SK-MEL-5 (cell line): ENCODE data around the gene SH3BP4. TPM values are rescaled to one million over a fixed set of nuclear protein-coding genes. Genes with fewer than 3 reads are reported as not detected.

ENCODE experiments used
- DNase-seq: peaks from one replicate; pipeline ENCODE4 v3.0.0-alpha.2; 2016; ENCODE audit warnings: low read depth, low spot score
- in situ Hi-C: cut with HindIII; loops from 2 replicates; pipeline ENCODE4 v1.10.0; 2016; ENCODE audit warnings: low sequenced_read_pairs, high pct_unique_total_duplicates, low pct_unique_long_range_greater_than_20kb
- total RNA-seq: library from RNA; depleted of rRNA; stranded (reverse); fragments of >200 nt; shearing (Covaris generic); gene quantifications from 2 replicates; pipeline ENCODE4 v1.2.3, GENCODE V29; 2014

SH3BP4 gene
- total RNA-seq, 1 experiment from 2014 or later = 116 TPM

- no peak for DNase-seq
- in situ Hi-C loops = no loop called here
Observed at GRCh38 chr2:235037604-235038166, 85.9 kb downstream of the SH3BP4 start.

- no peak for DNase-seq
- in situ Hi-C loops = no loop called here
Observed at GRCh38 chr2:235041221-235041917, 89.6 kb downstream of the SH3BP4 start.

- in situ Hi-C loops = no loop called here
- no peak for DNase-seq
Observed at GRCh38 chr2:235041918-235042575, 90.2 kb downstream of the SH3BP4 start.

DNA sequence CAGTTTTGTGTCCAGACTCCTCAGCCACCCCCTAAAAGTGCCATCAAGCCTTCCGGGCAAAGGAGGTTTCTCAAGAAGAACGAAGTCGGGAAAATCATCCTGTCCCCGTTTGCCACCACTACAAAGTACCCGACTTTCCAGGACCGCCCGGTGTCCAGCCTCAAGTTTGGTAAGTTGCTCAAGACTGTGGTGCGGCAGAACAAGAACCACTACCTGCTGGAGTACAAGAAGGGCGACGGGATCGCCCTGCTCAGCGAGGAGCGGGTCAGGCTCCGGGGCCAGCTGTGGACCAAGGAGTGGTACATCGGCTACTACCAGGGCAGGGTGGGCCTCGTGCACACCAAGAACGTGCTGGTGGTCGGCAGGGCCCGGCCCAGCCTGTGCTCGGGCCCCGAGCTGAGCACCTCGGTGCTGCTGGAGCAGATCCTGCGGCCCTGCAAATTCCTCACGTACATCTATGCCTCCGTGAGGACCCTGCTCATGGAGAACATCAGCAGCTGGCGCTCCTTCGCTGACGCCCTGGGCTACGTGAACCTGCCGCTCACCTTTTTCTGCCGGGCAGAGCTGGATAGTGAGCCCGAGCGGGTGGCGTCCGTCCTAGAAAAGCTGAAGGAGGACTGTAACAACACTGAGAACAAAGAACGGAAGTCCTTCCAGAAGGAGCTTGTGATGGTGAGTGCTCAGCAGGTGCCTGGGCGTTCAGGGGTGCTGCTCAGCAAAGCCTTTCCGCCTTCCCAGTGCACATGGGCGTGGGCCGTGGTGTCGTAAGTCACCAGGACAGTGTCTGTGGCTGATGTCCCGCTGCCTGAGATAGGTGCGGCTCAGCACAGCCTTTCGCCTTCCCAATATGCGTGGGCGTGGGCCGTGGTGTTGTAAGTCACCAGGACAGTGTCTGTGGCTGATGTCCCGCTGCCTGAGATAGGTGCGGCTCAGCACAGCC is 91.0 kb downstream of the SH3BP4 start:
- no peak for DNase-seq
- in situ Hi-C loops = no loop called here

- no peak for DNase-seq
- in situ Hi-C loops = no loop called here
Observed at GRCh38 chr2:235043762-235044500, 92.1 kb downstream of the SH3BP4 start.

GRCh38 chr2:235044501-235045271 is 92.9 kb downstream of the SH3BP4 start:
- in situ Hi-C loops = no loop called here
- DNase-seq = no peak

DNA sequence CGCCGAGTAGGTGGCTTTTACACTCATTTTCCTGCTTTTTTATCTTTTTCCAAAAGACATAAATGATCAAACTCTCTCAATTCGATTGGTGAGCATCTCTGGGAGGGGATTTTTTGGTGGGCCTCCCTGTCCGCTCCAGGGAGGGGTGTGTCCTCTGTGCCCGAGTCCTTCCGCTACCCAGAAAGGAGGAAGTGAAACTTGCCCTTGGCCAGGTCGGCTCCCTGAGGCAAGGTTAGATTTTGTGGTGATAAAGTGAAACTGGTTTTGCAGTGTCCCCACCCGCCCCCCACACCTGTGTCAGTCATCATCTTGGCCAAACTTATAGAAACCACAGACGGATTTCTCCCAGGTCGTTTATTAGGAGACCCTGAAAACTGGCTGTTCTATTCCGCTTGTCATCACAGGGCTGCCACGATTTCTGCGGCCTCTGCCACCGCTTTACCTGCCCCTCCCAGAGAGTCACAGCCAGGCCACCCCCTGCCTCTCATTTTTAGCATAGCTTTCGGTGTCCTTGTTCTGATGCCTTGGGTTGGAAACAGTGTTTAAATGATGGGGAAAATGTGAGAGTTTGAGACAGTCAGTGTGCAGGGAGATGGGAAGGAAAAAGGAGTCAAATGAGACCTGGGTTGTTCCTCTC is 93.6 kb downstream of the SH3BP4 start:
- DNase-seq = no peak
- in situ Hi-C loops = no loop called here

- in situ Hi-C loops = no loop called here
Observed at GRCh38 chr2:235045973-235046343, 94.1 kb downstream of the SH3BP4 start.

DNA sequence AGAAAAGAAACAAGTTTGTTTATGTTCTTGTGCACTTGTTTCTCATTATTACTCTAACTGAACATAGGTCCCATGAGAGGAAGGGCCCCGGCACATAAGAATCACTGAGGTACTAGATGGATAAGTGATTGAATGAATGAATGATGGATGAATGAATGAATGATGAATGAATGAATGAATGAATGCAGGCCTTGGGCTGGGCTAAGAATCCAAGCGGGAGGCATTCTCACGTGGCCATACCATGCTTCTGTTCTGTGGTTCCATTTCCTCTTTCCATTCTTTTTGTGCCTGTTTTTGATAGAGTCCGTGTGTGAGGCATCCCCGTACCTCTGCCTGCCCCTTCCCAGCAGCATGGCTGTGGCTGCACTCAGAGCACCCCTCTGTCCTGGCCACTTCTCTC is 94.8 kb downstream of the SH3BP4 start:
- DNase-seq = no peak
- in situ Hi-C loops = no loop called here

More at GRCh38 chr2:235045973-235046343, 94.1 kb downstream of the SH3BP4 start:
- no peak for DNase-seq

DNA sequence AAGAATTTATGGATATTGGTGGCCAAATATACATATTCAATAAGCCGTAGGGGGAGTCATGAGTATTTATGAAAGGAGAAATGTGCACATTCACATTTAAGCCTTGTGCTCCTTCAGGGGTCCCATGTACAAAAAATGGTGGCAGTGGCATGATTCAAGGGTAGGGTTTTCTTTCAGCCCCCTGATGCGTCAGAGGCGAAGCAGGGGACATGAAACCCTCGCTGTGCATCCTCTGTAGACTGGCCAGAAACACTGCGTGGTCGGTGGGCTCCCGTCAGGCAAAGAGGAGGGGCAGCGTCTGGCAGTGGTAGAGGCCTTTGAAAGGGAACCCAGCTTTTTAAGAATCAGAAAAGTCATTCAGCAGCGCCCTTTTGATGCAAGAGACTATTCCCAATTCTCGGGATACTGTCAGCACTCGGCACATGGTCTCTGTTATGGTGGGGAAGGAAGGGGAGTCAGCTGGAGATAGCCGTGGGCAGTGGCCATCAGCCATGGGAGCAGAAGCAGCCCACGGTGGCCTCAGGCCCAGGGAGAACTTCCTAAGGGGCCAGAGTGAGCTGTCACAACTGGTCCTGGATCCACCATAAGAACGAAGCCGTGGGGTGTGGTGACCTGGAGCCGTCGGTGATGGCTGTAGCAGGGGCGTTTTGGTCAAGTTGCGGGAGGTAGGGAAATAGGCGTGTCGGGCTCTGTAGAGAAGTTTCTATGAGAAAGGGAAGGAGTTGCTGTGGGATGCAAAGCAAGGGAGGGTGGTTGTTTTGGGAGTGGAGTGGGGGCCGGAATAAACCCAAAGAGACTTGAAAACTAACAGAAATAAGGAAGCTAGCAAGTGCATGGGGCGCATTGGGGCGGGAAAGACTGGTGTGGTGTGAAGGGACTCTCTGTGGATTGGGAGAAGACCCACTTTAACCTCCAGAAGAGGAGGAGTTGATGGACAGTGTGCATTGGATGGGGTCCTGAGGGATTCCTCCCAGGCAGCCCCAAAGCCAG is 95.6 kb downstream of the SH3BP4 start:
- in situ Hi-C loops = no loop called here
- DNase-seq = no peak

DNA sequence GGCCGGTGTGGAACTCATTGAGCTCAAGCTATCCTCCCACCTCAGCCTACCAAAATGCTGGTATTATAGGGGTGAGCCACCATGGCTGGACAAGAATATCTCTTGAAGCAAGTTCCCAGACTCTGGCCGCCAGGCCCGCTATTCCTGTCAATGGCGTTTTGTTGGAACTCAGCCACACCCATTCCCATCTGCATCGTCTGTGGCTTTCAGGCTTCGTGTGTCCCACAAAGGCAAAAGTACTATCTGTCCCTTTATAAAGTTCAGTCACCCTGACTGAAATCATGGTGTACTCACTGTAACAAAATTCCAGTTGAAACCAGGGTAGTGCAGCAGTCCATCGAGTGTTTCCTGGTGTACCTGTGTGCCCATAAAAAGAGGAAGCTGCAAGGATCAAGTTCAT is 96.7 kb downstream of the SH3BP4 start:
- DNase-seq = peak; percentile 34
- in situ Hi-C loops = no loop called here

GRCh38 chr2:235049069-235049468 is 97.3 kb downstream of the SH3BP4 start:
- in situ Hi-C loops = no loop called here
- DNase-seq = no peak

- in situ Hi-C loops = no loop called here
Observed at GRCh38 chr2:235049719-235050118, 97.9 kb downstream of the SH3BP4 start.

DNA sequence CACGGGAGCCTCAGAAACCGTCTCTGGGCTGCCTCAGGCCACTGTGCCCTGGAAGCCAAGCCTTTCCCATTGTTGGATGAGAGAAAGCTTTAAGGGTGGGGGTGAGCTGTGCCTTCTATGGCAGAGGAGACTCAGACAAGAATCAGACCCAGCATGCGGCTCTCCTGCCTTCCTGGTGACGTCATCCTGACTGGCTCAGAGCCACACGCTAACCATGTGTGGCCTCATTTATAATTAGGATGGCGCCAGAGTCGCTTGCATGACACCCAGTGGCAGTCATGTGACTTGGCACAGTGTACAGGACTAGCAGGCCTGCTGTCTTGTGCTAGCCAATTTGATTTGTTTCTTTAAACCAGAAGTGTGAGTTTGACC is 99.1 kb downstream of the SH3BP4 start:
- DNase-seq = peak; percentile 96
- in situ Hi-C loops = no loop called here

More at GRCh38 chr2:235049719-235050118, 97.9 kb downstream of the SH3BP4 start:
- no peak for DNase-seq
